OCI-M1 (cell line): ENCODE results near the gene TIAM1.

Experiments used
- DNase-seq: peaks from one replicate; lab custom pipeline; 2025; lab: John Stamatoyannopoulos, UW

The TIAM1 gene

GRCh38 chr21:31164713-31165694 lies 179.1 kb downstream of the TIAM1 start:
- no peak for DNase-seq

DNA sequence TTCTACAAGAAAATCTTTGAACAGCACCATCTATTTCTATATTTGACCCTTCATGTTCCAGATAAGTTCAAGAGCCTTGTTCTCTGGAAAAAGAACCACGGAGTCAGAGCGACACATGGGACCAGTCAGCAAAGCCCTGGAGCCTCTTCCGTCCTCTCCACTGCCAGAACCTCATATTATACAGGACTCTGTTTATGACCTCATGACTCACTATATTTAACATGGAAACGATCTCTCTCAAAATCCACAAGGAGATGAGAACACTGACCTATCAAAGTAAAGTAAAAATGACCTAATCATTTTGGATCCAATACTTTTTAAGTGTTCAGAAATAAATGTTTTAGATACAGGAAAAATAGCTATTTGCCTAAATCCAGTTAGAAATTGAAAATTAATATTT lies 181.2 kb downstream of the TIAM1 start:
- DNase-seq = no peak

GRCh38 chr21:31162079-31162699 lies 181.9 kb downstream of the TIAM1 start:
- no peak for DNase-seq

DNA sequence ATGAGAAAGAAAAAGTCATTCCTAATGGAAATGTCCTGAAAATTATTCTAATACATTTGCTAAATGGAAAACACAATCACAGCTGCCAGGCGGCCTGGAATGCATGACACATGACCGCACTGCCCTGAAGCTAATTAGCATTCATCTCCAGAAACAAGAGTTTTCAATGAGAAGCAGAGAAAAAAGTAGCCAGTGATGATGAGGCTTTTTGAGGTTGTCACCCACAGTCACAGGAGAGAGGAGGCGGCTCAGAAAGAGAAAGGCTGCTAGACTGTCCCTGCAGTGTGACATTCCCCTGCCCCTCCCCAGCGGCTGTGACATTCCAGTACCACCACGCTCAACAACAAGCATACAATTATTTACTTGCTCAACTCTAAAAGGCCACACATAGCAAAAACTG lies 182.9 kb downstream of the TIAM1 start:
- no peak for DNase-seq

DNA sequence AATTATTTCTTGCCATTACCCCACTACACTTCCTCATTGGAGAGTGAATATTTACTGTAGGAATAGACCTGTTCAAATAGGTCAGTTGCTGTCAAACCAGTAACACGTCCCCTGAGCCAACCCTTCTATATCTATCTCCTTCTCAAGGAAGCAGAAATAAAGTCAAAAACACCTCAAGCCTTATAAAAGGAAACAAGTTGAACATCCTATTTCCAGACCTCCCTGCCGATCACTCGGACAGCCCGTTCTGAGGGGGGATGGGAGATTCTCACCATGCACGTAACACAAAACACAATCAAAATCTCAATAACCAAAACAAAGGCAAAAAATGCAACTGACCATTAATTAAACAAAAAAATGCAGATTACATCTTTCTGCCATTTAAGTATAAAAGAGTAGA lies 184.3 kb downstream of the TIAM1 start:
- DNase-seq = no peak

DNA sequence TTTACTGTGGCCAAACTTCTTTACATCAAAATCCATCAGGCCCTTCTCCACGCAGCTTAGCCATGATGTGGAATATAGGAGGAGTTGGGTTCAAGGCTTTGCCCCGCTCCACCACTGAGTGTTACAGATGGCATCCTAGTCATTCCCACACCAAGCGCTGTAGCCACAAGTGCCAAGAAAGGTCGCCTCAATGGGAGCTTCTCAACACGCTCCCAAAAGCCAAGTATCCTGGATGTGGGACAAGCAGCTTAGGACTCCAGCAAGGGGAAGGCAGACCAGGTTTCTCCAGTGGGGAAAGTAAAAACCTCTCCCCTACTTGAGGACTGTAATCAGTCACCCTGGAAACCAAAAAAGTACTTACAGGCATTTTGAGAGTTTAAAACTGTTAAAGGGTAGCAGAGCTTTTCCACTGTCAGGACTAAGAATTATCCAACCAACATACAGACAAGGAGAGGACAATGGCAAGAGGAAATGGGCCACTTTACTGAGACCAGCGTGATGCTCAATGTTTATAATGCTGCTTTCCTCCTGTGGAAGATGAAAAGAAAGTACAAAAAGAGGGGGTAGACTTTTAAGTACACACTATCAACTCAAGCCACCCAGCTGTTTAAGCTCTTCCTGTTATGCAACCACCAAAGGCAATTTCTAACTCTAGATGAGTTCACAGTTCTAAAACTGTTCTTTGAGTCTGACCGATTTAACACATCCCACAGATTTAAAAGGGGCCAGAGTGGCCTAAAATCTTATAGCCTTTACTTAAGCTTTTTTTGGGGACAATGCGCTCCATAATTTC lies 185.1 kb downstream of the TIAM1 start:
- no peak for DNase-seq

DNA sequence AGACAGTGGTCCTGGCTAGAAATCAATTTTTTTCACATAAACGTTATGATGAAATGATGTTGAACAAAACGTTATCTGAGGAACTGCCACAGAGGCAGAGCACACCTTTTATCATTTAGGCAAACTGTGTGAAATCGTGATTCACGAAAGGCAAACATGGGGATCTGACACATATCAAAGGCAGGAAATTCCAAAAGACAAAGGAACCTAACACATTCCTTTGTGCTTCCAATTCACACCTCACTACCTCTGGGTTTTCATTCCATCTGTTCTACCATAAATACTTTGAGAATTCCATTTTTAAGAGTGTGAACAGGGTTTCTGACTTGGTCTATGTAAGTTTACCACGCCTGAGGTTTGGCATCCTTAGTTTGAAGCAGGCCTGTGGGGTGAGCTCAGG lies 186.3 kb downstream of the TIAM1 start:
- no peak for DNase-seq

- DNase-seq = no peak
Observed at GRCh38 chr21:31156662-31157061, 187.4 kb downstream of the TIAM1 start.

- DNase-seq = no peak
Observed at GRCh38 chr21:31156169-31156568, 187.9 kb downstream of the TIAM1 start.

DNA sequence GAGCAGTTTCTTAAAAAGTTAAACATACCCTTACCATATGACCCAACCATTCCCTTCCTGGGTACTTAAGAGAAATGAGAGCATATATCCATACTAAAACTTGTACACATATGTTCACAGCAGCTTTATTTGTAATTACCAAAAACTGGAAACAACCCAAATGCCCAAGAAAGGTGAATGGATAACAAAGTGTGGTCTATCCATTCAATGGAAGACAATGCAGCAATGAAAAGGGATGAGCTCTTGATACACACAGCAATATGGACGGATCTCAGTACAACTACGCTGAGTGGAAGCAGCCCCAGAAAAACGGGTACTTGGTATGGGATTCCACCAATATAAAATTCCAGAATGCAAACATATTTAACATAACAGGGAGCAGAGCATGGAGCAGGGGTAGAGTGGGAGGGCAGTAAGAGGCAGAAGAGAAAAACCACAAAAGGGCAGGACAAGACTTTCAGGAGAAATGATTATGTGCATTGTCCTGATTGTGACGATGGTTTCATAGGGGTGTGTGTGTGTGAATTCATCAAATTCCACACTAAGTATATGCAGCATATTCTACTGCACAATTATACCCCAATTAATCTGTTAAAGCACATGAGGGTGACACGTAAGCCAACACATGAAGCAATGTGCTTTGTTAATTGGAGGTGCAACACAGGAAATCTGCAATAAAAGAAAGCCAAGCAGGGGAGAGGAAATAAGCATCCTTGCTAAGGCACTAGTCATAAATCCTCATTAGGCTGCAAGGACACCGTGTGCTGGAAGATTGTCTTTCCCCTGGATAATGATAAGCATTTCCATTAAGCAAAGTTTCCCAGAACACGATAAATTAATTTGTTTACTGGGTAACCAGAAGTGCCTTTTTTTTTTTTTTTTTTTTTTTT lies 192.7 kb downstream of the TIAM1 start:
- DNase-seq = no peak

DNA sequence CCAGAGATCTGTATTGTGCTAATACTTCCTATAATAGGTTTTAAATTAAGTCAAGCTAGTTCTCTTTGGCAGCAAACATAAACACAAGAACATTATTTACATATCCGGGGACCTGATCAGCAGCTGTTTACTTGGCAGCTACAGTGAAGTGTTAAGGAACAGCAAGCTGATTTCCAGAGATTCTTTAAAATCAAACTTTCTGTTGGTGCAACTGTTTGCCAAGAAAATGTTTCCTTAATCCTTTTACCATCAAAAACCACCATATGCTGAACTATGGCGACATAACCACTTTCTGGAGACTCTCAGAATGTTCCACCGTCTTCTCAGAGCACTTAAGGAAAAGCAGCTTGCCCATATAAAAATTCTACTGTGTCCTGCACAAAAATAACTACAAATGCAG lies 198.8 kb downstream of the TIAM1 start:
- no peak for DNase-seq

DNA sequence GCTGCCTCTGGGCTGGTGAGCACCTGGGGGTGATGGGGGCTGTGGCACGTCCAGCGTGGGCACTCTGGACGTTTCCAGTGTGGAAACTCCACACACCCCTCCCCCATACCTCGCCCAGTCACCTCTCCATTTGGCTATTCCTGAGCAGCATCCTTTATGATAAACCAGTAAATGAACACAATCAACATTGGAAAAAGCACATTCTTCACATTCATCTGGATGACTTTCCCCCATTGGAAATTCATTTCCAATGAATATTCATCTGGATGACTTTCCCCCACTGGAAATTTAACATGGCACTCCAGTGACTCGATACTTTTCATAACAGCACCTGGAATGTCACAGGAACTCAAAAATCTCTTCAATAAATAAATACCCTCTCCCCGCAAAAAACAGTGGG lies 201.0 kb downstream of the TIAM1 start:
- DNase-seq = no peak

DNA sequence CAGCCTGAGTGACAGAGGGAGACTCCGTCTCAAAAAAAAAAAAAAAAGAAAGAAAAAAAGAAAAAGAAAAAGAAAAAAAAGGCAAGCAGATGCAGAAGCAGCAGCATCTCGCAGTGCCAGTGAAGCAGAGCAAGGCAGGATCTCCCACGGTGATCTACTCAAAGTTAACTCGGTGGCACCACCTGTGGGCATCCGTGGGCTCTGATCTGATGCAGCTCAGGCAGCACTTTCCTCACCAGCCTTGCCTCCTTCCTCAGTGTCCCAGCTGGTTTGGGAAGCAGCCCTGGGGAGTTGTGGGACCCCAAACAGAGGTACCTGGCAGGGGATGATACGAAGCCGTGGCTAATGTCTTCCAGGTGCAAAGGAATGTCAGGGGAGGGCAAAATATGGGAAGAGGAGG lies 201.5 kb downstream of the TIAM1 start:
- DNase-seq = no peak

DNA sequence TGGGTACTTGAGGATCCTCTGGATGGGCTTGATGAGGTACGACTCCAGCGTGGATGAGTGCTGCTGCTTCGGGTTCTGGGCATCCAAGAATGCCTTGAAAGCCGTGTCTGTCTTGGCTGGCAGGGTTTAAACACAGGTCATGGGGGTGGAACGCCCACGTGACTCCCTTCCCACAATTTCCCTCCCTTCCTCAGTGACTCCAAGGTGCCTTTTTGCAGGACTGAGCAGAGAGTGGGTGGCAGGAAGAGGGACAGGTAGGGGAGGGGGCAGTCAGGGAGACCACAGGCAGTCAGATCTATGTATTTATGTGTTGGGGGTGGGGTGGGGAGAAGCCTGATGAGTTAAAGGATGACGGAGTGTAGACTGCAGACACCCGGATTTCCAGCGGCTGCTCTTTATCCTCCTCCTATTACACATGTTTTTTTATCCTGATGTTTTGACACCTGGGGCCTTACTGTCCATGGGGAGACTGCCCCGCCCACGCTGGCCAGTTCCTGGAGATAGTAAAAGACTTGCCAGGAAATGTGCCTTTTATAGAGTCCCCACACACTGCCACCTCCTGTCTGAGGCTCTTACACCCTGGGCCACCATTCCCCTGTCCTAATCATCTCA lies 202.6 kb downstream of the TIAM1 start:
- no peak for DNase-seq

DNA sequence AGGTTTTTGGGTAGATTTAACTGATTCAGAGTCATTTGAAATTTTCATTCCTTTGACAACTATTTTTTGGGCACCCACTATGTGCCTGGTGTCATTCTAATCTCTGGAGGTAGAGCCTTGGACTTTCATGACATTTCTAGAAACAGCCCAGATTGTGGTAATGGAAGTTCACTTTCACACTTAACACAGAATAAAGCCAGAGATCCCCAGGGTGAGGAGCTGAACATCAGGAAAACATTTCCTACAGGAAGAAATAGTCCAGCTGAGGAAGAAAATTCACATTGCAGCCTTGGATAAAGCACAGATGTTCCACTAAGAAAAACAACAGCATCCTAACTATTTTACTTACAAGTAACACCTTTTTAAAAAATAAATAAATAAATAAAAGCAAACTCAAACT lies 203.4 kb downstream of the TIAM1 start:
- DNase-seq = no peak

DNA sequence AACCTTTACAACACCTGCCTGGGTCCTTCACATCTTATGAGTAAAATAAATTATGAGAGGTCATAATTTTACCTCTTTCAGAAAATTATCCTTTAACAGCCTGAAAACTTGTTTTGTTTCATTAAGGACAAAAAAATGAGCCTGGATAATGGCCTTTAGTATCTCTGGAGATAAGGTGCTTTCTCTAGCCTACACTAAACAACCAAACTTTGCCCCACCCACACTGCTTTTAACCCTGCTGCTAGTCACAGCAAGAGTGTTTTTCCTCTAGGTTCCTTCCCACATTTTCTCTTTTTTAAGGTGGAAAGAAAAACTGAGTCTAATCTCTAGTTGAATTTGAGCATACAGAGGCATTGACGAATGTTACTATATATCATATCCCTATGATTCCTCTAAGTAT lies 204.0 kb downstream of the TIAM1 start:
- no peak for DNase-seq

DNA sequence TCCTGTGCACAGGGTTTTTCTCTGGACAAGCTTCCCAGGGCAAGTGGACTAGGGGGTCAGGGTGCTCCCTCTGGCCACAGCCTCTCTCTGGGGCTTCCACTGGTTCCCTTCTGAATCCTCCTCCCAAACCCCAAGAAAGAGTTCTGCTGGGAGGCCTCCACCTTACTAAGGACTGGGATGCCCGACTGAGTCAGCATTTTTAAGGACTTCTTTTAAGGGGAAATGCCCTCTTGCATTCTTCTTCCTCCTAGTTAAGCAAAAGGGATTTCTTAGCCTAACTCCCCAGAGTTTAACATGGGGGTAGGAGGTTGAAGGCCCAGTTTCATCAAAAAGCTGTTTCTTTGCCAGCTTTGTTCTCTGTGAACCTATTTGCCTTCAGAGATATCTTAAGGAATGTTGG lies 206.1 kb downstream of the TIAM1 start:
- DNase-seq = no peak

GRCh38 chr21:31136891-31137290 lies 207.2 kb downstream of the TIAM1 start:
- no peak for DNase-seq

- no peak for DNase-seq
Observed at GRCh38 chr21:31135531-31136184, 208.4 kb downstream of the TIAM1 start.

- DNase-seq = no peak
Observed at GRCh38 chr21:31133243-31133830, 210.7 kb downstream of the TIAM1 start.
